Measurements from ENCODE around the gene IFT122. TPM values are rescaled to one million over a fixed set of nuclear protein-coding genes. Genes with fewer than 3 reads are reported as not detected.
"Not testable (repeated sequence)": the region's sequence is repeated elsewhere in the genome, so short reads cannot be mapped to it uniquely, and the experiment has no call there.

Gene IFT122
- polyA plus RNA-seq, 2 of the 4 experiments (the other 2 are of a cell fraction), result 15.0 to 17.1 TPM

DNA sequence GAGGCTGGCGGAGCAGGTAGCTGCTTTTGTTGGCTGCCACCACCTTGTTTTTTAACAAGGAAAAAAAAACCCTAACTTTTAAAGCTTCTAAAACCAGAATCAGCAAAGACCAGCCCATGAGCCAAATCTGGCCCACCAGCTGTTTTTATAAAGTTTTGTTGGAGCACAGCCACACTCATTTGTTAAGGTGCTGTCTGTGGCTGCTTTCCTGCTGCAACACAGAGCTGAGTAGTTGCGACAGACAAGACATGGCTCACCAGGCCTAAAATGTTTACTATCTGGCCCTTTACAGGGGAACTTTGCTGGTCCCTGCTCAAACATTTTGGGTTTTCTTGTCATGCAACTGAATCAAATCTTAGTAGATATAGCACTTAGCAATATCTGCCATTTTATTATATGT lies 30.5 kb upstream of the IFT122 start:
- POLR2A ChIA-PET, result interaction anchor here (1.1 kb wide), 1 partner anchor 10 kb away, joined by 4 read pairs; no protein-coding TSS in a partner anchor
- H3K9me3 ChIP-seq, result no peaks in the 10 kb centered on the region
- WGBS (ENCODE audit: missing lambda C conversion rate), result 91% methylated on average over 2 of the region's 2 CpGs
- CTCF ChIA-PET, result interaction anchor here (3.1 to 3.7 kb wide), 2 partner anchors 10 to 26 kb away, joined by 13 to 16 read pairs; no protein-coding TSS in a partner anchor
- H3K4me3 ChIP-seq, result no peak overlapping the region
- FAIRE-seq (no peak), DNase-seq (ENCODE audit: low read depth in 1 of 2, low spot score in 1 of 2) (no peak), ATAC-seq (no peak)
- H3K4me1 ChIP-seq, result peaks cover 25% of the 10 kb centered on the region
- H3K27ac ChIP-seq, result peak overlapping the region in 1 of 2 experiments; percentile 93; a peak in 3 of 6 replicates
- H3K4me2 ChIP-seq, result no peak overlapping the region
- TF ChIP-seq CHD4 (IDR thresholded peaks at IDR 0.05; ENCODE audit: borderline replicate concordance) (no peak), HDAC2 (IDR thresholded peaks at IDR 0.05) (no peak), KDM5A (IDR thresholded peaks at IDR 0.05) (no peak), GATA3 (IDR thresholded peaks at IDR 0.05; ENCODE audit: borderline replicate concordance) (no peak), EP300 (IDR thresholded peaks at IDR 0.05) (no peak), FOSB (CRISPR knock-in tag; IDR thresholded peaks at IDR 0.05) (no peak), MYC (IDR thresholded peaks at IDR 0.05; ENCODE audit: borderline replicate concordance, low read length) (no peak)

DNA sequence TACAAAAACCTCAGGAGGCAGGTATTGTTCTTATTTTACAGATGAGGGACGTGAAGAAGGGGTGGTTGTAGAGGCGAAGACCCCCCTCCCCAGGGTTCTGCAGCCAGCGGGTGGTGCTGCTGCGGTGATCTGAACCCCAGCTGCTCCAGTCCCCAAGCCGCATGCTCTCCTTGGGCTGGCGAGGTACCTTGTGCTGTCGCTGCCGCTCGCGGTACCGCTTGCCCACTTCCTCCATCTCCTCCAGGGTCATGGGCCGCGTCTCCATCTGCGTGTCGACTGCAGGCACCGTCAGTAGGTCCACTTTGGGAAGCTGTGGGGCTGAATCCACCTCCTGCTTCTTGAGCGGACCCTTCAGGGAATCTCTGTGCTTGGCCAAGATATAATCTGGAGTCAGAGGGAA lies 29.1 kb upstream of the IFT122 start:
- TF ChIP-seq TFCP2L1 (CRISPR knock-in tag; IDR thresholded peaks at IDR 0.05), result no peak
- no peak for TF ChIP-seq RFX5 (IDR thresholded peaks at IDR 0.05)
- no peak for TF ChIP-seq CBX2 (IDR thresholded peaks at IDR 0.05; ENCODE audit: borderline replicate concordance, low read depth)
- TF ChIP-seq, protein P1, sequence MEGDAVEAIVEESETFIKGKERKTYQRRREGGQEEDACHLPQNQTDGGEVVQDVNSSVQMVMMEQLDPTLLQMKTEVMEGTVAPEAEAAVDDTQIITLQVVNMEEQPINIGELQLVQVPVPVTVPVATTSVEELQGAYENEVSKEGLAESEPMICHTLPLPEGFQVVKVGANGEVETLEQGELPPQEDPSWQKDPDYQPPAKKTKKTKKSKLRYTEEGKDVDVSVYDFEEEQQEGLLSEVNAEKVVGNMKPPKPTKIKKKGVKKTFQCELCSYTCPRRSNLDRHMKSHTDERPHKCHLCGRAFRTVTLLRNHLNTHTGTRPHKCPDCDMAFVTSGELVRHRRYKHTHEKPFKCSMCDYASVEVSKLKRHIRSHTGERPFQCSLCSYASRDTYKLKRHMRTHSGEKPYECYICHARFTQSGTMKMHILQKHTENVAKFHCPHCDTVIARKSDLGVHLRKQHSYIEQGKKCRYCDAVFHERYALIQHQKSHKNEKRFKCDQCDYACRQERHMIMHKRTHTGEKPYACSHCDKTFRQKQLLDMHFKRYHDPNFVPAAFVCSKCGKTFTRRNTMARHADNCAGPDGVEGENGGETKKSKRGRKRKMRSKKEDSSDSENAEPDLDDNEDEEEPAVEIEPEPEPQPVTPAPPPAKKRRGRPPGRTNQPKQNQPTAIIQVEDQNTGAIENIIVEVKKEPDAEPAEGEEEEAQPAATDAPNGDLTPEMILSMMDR (IDR thresholded peaks at IDR 0.05), result no peak
- no peak for TF ChIP-seq CBX8 (IDR thresholded peaks at IDR 0.05)
- CTCF ChIA-PET, result interaction anchor here (1.8 to 3.7 kb wide), 3 partner anchors 10 to 17 kb away, joined by 4 to 16 read pairs (median 6); partner anchors contain the start of gene EFCAB12
- 93% methylated on average over 15 of the region's 17 CpGs for WGBS (ENCODE audit: missing lambda C conversion rate)
- no peak overlapping the region for H3K4me2 ChIP-seq
- peak overlapping the region; percentile 93 to 94; a peak in 5 of 6 replicates for H3K27ac ChIP-seq
- ATAC-seq (no peak), FAIRE-seq (no peak), DNase-seq (ENCODE audit: low read depth in 1 of 2, low spot score in 1 of 2) (no peak)
- no peaks in the 10 kb centered on the region for H3K9me3 ChIP-seq
- peaks cover 38% of the 10 kb centered on the region for H3K4me1 ChIP-seq
- POLR2A ChIA-PET, result interaction anchor here (0.6 kb wide), 1 partner anchor 95 kb away, joined by 3 read pairs; no protein-coding TSS in a partner anchor
- H3K4me3 ChIP-seq, result no peak overlapping the region

DNA sequence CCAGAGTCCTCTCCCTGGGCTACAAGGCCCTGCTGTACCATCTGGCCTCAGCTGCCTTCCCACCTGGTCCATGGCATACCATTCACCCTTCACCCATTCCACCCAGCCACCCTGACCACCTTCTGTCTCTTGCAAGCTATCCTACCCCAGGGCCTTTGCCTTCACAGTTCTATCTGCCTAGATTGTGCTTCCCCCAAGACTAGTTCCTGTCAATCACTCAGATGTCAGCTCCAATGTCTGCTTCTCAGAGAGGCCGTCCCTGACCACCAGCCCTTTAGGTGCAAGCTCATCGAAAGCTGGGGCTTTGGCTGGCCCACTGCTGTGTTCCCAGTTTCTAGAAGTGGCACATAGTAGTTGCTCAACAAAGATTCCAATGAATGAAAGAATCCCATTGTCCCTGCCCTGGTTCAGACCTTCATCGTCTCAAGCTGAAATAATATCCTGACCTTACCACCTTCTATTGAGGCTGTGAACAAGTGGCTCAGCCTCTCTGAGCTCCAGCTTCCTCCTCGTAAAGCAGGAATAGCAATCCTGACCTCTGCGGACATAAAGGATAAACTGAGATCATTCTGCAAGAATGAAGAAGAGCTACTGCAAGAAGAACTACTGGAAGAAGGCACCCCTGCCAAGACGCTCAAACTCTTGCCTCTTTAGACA lies 27.4 kb upstream of the IFT122 start:
- peak overlapping the region; percentile 93 to 94 for H3K27ac ChIP-seq
- H3K4me2 ChIP-seq, result peak overlapping the region; percentile 75
- TF ChIP-seq RAD21 (conservative IDR thresholded peaks at IDR 0.05 in 1 of 2, IDR thresholded peaks at IDR 0.05 in 1 of 2), result no peak
- TF ChIP-seq, protein P2, sequence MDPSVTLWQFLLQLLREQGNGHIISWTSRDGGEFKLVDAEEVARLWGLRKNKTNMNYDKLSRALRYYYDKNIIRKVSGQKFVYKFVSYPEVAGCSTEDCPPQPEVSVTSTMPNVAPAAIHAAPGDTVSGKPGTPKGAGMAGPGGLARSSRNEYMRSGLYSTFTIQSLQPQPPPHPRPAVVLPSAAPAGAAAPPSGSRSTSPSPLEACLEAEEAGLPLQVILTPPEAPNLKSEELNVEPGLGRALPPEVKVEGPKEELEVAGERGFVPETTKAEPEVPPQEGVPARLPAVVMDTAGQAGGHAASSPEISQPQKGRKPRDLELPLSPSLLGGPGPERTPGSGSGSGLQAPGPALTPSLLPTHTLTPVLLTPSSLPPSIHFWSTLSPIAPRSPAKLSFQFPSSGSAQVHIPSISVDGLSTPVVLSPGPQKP (IDR thresholded peaks at IDR 0.05; ENCODE audit: low read depth, low read length), result no peak
- no peak for TF ChIP-seq RFX5 (IDR thresholded peaks at IDR 0.05)
- TF ChIP-seq CHD2 (IDR thresholded peaks at IDR 0.05; ENCODE audit: low read length, partially characterized antibody), result no peak
- TF ChIP-seq HOXB13 (CRISPR knock-in tag; IDR thresholded peaks at IDR 0.05; ENCODE audit: low read depth), result no peak
- no peak for TF ChIP-seq NR3C1 (IDR thresholded peaks at IDR 0.05)
- ChIA-PET POLR2A (interaction anchor here (0.7 to 2.1 kb wide), 2 partner anchors 13 kb away, joined by 3 to 16 read pairs; no protein-coding TSS in a partner anchor), CTCF (interaction anchor here (0.8 to 1.2 kb wide), 6 partner anchors 10 to 96 kb away, joined by 3 to 5 read pairs (median 3); a partner anchor contains a TSS)
- peaks cover 42% of the 10 kb centered on the region for H3K4me1 ChIP-seq
- no peak for ATAC-seq
- WGBS (ENCODE audit: missing lambda C conversion rate), result 67% methylated on average over 6 of the region's 6 CpGs
- no peaks in the 10 kb centered on the region for H3K9me3 ChIP-seq
- no peak overlapping the region for H3K4me3 ChIP-seq
- no peak for DNase-seq (ENCODE audit: low read depth in 1 of 2, low spot score in 1 of 2)
- no peak for FAIRE-seq

DNA sequence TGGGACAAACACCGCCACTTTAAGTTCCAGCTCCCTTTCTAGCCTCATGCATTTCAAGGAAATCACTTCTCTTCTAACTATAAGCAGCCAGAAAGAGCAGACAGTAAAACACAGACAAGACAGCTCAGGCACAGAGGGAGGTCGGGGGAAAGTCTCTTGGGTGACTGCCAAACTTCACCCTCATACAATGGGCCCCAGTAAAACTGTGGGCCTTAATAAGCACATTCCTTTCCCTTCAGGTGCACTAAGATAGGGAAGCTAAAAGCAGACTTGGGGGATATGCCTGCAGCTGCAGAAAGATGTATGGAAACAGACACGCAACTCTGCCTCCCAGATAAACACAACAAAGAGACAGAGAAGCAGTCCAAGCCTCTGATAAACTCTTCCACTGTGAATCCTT lies 26.8 kb upstream of the IFT122 start:
- WGBS (ENCODE audit: missing lambda C conversion rate), result 37% methylated on average over 3 of the region's 3 CpGs
- CTCF ChIA-PET, result interaction anchor here (0.8 to 1.2 kb wide), 4 partner anchors 10 to 35 kb away, joined by 3 to 5 read pairs (median 4); no protein-coding TSS in a partner anchor
- Histone ChIP-seq H3K4me1 (peaks cover 48% of the 10 kb centered on the region), H3K27ac (peak overlapping the region; percentile 93 to 94), H3K4me2 (peak overlapping the region; percentile 75)
- H3K9me3 ChIP-seq; DNase-seq (ENCODE audit: low read depth in 1 of 2, low spot score in 1 of 2); FAIRE-seq; H3K4me3 ChIP-seq: not testable (repeated sequence)
- POLR2A ChIA-PET, result interaction anchor here (1.0 to 2.1 kb wide), 2 partner anchors 14 to 15 kb away, joined by 3 to 16 read pairs; partner anchors contain the start of gene EFCAB12
- ATAC-seq, result peak in 1 of 2 experiments; percentile 33; a peak in 3 of 6 replicates
